BLaER1 (cell line): Measurements from ENCODE around the gene DLL1.
"Not testable (repeated sequence)": the region's sequence is repeated elsewhere in the genome, so short reads cannot be mapped to it uniquely, and the experiment has no call there.

Source experiments
- H3K27ac ChIP-seq: shearing (Covaris generic); formaldehyde crosslinking; 2 replicates; pipeline ENCODE4 v1.8.1; 2022
- H3K27me3 ChIP-seq: shearing (Covaris generic); formaldehyde crosslinking; 2 replicates; pipeline ENCODE4 v1.8.1; 2022
- H3K36me3 ChIP-seq: shearing (Covaris generic); formaldehyde crosslinking; 2 replicates; pipeline ENCODE4 v1.8.1; 2022
- H3K4me1 ChIP-seq: shearing (Covaris generic); formaldehyde crosslinking; 2 replicates; pipeline ENCODE4 v1.8.1; 2022
- H3K4me2 ChIP-seq: shearing (Covaris generic); formaldehyde crosslinking; 2 replicates; pipeline ENCODE4 v1.8.1; 2022
- H3K4me3 ChIP-seq: shearing (Covaris generic); formaldehyde crosslinking; 2 replicates; pipeline ENCODE4 v1.8.1; 2022
- H3K9ac ChIP-seq: shearing (Covaris generic); formaldehyde crosslinking; 2 replicates; pipeline ENCODE4 v1.8.1; 2022
- H3K9me3 ChIP-seq: shearing (Covaris generic); formaldehyde crosslinking; 2 replicates; pipeline ENCODE4 v1.8.1; 2022
- H4K20me1 ChIP-seq: shearing (Covaris generic); formaldehyde crosslinking; 2 replicates; pipeline ENCODE4 v1.8.1; 2022
- Cebpa-rat ChIP-seq: shearing (Covaris generic); IDR thresholded peaks from 2 replicates; pipeline ENCODE4 v1.8.1; 2022

DLL1 gene

DNA sequence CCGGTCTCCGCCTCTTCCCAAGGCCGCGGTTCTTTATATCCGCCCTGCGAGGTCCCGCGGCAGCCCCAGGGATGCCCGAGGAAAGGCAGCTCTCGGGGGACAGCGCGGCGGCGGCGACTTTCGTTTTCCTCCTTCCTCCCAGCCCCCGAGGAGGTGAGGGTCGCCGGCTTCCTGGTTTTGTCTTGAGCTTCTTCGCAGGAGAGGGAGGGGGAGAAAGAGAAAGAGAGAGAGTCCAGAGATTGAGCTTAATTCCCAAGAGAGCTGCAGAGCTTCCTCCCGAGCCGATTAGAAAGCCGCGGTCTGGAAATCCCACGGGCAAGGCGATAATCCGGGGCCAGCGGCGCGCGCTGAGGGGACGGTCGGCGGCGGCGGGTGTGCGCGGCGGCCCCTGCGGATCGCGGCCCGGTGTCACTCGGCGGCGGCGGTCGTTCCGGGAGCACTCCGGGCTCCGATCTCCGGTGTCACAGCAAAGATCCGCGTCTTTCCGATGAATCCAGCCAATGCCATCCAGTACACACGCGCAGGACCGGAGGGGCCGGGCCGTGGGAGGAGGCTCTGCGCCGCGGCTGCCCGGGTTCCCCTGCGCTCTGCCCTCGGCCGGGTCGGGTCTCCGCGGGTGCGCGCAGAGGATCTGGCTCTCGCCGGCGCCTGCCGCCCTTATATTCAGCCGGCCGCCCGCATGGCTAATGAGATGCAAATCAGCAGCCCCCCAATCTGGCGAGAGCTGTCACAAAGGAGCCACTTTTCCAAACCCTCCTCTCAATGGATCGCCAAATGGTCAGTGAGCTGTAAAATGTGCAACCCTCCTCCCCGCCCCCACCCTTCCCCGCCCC lies at the start of gene DLL1:
DLL1 (minus strand) TSS at position 783 of the 833 bp plus-strand sequence. CDS start 939 bp downstream, outside the sequence.
- H3K36me3 ChIP-seq = no peaks in the 10 kb centered on the region
- H3K9ac ChIP-seq = peak within 1 kb of the TSS; percentile 50; the same call in 1 of the 2 replicates
- H3K4me1 ChIP-seq = peaks cover 38% of the 10 kb centered on the region
- H3K27me3 ChIP-seq = peaks cover 100% of the 10 kb centered on the region
- H3K9me3 ChIP-seq = no peaks in the 10 kb centered on the region
- H4K20me1 ChIP-seq = peaks cover 95% of the 10 kb centered on the region
- no peak for TF ChIP-seq Cebpa-rat
- peak within 1 kb of the TSS; percentile 72 for H3K4me3 ChIP-seq
- peak within 1 kb of the TSS; percentile 100 for H3K4me2 ChIP-seq
- no peak within 1 kb of the TSS for H3K27ac ChIP-seq

GRCh38 chr6:170335199-170335598 lies 44.3 kb upstream of the DLL1 start:
- H3K9ac ChIP-seq = not testable (repeated sequence)

GRCh38 chr6:170329321-170329720 lies 38.4 kb upstream of the DLL1 start:
- Histone ChIP-seq H3K4me3 (no peak overlapping the region), H3K4me2 (no peak overlapping the region), H3K4me1 (no peaks in the 10 kb centered on the region), H3K27ac (no peak overlapping the region), H3K9me3 (no peaks in the 10 kb centered on the region), H4K20me1 (peaks cover 27% of the 10 kb centered on the region), H3K36me3 (peaks cover 90% of the 10 kb centered on the region), H3K27me3 (no peaks in the 10 kb centered on the region), H3K9ac (no peak overlapping the region)
- TF ChIP-seq Cebpa-rat = no peak

More at GRCh38 chr6:170335199-170335598, 44.3 kb upstream of the DLL1 start:
- H3K4me3 ChIP-seq, H3K27ac ChIP-seq, H3K4me2 ChIP-seq, H3K27me3 ChIP-seq, H3K4me1 ChIP-seq: not testable (repeated sequence)
- peaks cover 35% of the 10 kb centered on the region for H4K20me1 ChIP-seq
- peaks cover 56% of the 10 kb centered on the region for H3K36me3 ChIP-seq
- H3K9me3 ChIP-seq = peaks cover 12% of the 10 kb centered on the region

DNA sequence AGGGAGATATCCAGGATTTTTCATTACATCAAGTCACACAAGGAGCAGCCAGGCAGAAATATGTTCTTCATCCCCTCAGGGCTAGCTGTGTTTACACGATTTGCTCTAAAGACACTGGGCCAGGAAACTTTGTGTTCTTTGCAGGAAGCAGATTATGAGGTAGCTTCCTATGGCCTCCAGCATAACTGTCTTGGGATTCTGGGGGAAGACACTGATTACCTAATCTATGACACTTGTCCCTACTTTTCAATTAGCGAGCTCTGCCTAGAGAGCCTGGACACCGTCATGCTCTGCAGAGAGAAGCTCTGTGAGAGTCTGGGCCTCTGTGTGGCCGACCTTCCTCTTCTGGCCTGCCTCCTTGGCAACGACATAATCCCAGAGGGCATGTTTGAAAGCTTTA lies 26.8 kb upstream of the DLL1 start:
- H3K36me3 ChIP-seq = peaks cover 63% of the 10 kb centered on the region

GRCh38 chr6:170317076-170317475 lies 26.2 kb upstream of the DLL1 start:
- no peak overlapping the region for H3K9ac ChIP-seq
- H4K20me1 ChIP-seq = peaks cover 95% of the 10 kb centered on the region
- H3K4me2 ChIP-seq = no peak overlapping the region
- peaks cover 57% of the 10 kb centered on the region for H3K36me3 ChIP-seq
- H3K4me1 ChIP-seq = no peaks in the 10 kb centered on the region
- TF ChIP-seq Cebpa-rat = no peak
- H3K27me3 ChIP-seq = no peaks in the 10 kb centered on the region
- no peak overlapping the region for H3K27ac ChIP-seq
- H3K9me3 ChIP-seq = no peaks in the 10 kb centered on the region
- no peak overlapping the region for H3K4me3 ChIP-seq

More for the DNA sequence above, 26.8 kb upstream of the DLL1 start:
- no peaks in the 10 kb centered on the region for H3K4me1 ChIP-seq
- no peak overlapping the region for H3K9ac ChIP-seq
- H3K27me3 ChIP-seq = no peaks in the 10 kb centered on the region
- H4K20me1 ChIP-seq = peaks cover 96% of the 10 kb centered on the region
- H3K9me3 ChIP-seq = no peaks in the 10 kb centered on the region
- no peak overlapping the region for H3K4me2 ChIP-seq
- H3K4me3 ChIP-seq = no peak overlapping the region
- H3K27ac ChIP-seq = no peak overlapping the region
- no peak for TF ChIP-seq Cebpa-rat

- Histone ChIP-seq H4K20me1 (peaks cover 95% of the 10 kb centered on the region), H3K9ac (no peak overlapping the region), H3K27me3 (no peaks in the 10 kb centered on the region), H3K36me3 (peaks cover 55% of the 10 kb centered on the region), H3K9me3 (no peaks in the 10 kb centered on the region), H3K27ac (no peak overlapping the region), H3K4me1 (no peaks in the 10 kb centered on the region), H3K4me2 (no peak overlapping the region), H3K4me3 (no peak overlapping the region)
- no peak for TF ChIP-seq Cebpa-rat
Observed at GRCh38 chr6:170316071-170316470, 25.2 kb upstream of the DLL1 start.

GRCh38 chr6:170314983-170315382 lies 24.1 kb upstream of the DLL1 start:
- H3K4me3 ChIP-seq = no peak overlapping the region
- no peaks in the 10 kb centered on the region for H3K27me3 ChIP-seq
- H3K9ac ChIP-seq = no peak overlapping the region
- 0 out of 2 replicates have a peak, but pooled peaks cover under 1% of the 10 kb centered on the region for H3K4me1 ChIP-seq
- H3K36me3 ChIP-seq = peaks cover 55% of the 10 kb centered on the region
- no peak overlapping the region for H3K4me2 ChIP-seq
- H3K9me3 ChIP-seq = no peaks in the 10 kb centered on the region
- TF ChIP-seq Cebpa-rat = no peak
- H4K20me1 ChIP-seq = peaks cover 95% of the 10 kb centered on the region
- no peak overlapping the region for H3K27ac ChIP-seq

- no peak overlapping the region for H3K9ac ChIP-seq
- H3K27me3 ChIP-seq = no peaks in the 10 kb centered on the region
- no peak overlapping the region for H3K27ac ChIP-seq
- TF ChIP-seq Cebpa-rat = no peak
- H4K20me1 ChIP-seq = peaks cover 96% of the 10 kb centered on the region
- no peaks in the 10 kb centered on the region for H3K9me3 ChIP-seq
- H3K36me3 ChIP-seq = peaks cover 44% of the 10 kb centered on the region
- H3K4me2 ChIP-seq = no peak overlapping the region
- peaks cover 6% of the 10 kb centered on the region for H3K4me1 ChIP-seq
- no peak overlapping the region for H3K4me3 ChIP-seq
Observed at GRCh38 chr6:170313716-170314295, 22.9 kb upstream of the DLL1 start.

- H3K4me3 ChIP-seq = no peak overlapping the region
- H3K4me2 ChIP-seq = no peak overlapping the region
- H4K20me1 ChIP-seq = peaks cover 96% of the 10 kb centered on the region
- H3K27me3 ChIP-seq = no peaks in the 10 kb centered on the region
- no peak overlapping the region for H3K9ac ChIP-seq
- no peak overlapping the region for H3K27ac ChIP-seq
- H3K4me1 ChIP-seq = peaks cover 16% of the 10 kb centered on the region
- H3K36me3 ChIP-seq = peaks cover 34% of the 10 kb centered on the region
- H3K9me3 ChIP-seq = no peaks in the 10 kb centered on the region
- TF ChIP-seq Cebpa-rat = no peak
Observed at GRCh38 chr6:170312876-170313275, 22.0 kb upstream of the DLL1 start.

DNA sequence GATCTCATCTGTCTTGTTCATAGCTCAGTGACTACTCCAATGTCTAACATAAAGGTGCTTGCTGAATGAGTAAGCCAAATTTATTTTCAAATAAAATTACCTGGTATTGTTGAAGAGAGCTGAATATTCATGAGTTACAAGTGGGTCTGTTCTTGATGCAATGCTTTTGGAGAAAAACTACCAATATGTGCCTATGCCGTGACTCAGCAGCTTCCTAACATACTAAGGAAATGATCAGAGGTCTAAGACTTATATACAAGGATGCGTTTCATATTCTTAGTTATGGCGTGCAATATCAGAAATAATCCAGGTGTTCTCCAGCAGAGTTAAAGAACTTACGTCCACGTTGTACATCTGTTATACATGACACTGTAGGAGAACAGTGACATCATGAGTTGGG lies 20.8 kb upstream of the DLL1 start:
- H3K27me3 ChIP-seq = no peaks in the 10 kb centered on the region
- H4K20me1 ChIP-seq = peaks cover 92% of the 10 kb centered on the region
- H3K9ac ChIP-seq = no peak overlapping the region
- peaks cover 25% of the 10 kb centered on the region for H3K36me3 ChIP-seq
- H3K9me3 ChIP-seq = no peaks in the 10 kb centered on the region
- TF ChIP-seq Cebpa-rat = no peak
- peaks cover 23% of the 10 kb centered on the region for H3K4me1 ChIP-seq
- no peak overlapping the region for H3K4me3 ChIP-seq
- no peak overlapping the region for H3K27ac ChIP-seq
- no peak overlapping the region for H3K4me2 ChIP-seq
